ENCODE results near the gene DPP6.

The DPP6 gene

GRCh38 chr7:154827007-154827406, 774.8 kb downstream of the DPP6 start:
- ATAC-seq (no peak), DNase-seq (no peak)

DNA sequence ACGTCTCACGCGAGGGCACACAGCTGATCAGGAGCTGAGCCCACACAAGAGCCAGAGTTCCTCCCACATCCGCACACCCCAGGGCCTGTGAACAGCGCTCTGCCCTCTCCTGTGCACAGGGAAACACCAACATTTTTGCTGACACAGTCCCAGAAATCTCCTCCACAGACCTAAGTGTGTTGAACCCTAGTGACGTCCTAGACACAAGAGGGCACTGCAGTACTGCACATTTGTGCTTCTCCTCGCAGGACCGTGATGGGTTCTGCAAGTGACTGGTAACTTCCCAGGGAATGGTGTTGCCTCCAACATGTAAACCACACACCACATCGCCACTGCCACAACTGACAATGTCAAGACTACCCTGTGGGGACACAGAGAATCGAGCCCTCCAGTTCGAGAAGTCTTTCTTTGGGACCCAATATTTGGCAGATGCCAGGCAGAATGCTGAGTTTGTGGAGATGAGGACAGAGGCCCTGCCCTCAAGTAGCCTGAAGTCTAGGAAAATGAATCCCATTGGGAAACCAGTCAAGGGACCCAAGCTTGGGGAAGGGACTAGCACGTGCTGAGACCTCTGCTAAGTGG, 780.5 kb downstream of the DPP6 start:
- DNase-seq (no peak), ATAC-seq (no peak)

- no peak for ATAC-seq
- no peak for DNase-seq
Observed at GRCh38 chr7:154836021-154836448, 783.8 kb downstream of the DPP6 start.

- ATAC-seq = no peak
- no peak for DNase-seq
Observed at GRCh38 chr7:154837087-154837486, 784.9 kb downstream of the DPP6 start.

DNA sequence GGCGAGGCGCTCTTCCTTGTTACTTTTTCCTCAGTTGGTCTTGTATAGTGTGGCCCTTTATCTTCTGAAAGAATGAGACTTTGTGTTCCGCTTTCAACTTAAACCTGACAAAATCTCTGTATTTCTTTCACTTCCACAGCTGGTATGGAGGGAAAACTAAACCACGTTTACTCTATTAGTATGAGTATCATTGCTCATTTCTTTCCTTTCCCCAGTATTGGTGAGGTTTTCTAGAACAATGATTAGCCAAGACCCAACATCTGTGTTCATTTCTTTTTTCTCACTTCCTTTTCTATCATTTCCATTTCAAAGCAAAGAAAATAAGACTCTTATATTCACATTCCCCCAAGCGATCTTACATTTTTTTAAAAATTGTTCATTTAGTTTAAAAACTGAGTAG, 785.4 kb downstream of the DPP6 start:
- no peak for DNase-seq
- ATAC-seq = no peak

- no peak for DNase-seq
- ATAC-seq = no peak
Observed at GRCh38 chr7:154840086-154840485, 787.9 kb downstream of the DPP6 start.

GRCh38 chr7:154841731-154842331, 789.6 kb downstream of the DPP6 start:
- ATAC-seq = no peak
- DNase-seq = no peak

- DNase-seq = no peak
- ATAC-seq = no peak
Observed at GRCh38 chr7:154842591-154842990, 790.4 kb downstream of the DPP6 start.

GRCh38 chr7:154843670-154844237, 791.6 kb downstream of the DPP6 start:
- ATAC-seq (no peak), DNase-seq (no peak)

- DNase-seq = no peak
- no peak for ATAC-seq
Observed at GRCh38 chr7:154844499-154844898, 792.3 kb downstream of the DPP6 start.

GRCh38 chr7:154844955-154845354, 792.8 kb downstream of the DPP6 start:
- DNase-seq = no peak
- no peak for ATAC-seq

- ATAC-seq (no peak), DNase-seq (no peak)
Observed at GRCh38 chr7:154848464-154848863, 796.3 kb downstream of the DPP6 start.

- no peak for ATAC-seq
- no peak for DNase-seq
Observed at GRCh38 chr7:154852205-154852604, 800.0 kb downstream of the DPP6 start.

DNA sequence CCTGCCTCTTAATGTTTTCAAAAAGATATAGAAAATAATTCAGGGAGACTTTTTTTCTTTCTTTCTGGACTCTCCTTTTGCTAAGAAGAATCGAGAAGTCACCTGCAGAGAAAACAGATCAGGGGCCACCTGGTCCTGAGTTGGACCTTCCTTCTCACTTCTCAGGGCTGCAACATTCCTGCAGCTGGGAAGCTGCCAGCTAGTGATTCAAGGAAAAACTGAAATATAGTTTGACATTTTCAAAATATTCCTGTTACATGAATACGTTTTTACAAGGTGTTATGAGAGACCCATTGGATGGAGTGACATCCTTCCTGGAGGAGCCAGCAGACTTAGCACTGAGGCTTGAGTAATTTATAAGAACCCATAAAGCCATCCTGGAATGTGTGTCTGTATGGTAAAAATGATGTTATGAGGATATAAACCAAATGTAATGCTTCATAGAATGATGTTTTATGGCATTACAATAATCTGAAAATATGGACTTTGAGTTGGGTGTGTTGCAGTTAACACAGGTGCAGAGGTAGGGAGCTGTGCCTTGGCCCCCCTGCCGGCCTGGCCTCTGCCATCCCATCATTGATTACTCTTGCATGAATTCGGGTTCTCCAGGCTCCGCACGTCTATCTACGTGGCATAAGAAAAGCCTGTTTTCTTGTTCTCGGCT, 801.0 kb downstream of the DPP6 start:
- ATAC-seq = no peak
- DNase-seq = no peak

DNA sequence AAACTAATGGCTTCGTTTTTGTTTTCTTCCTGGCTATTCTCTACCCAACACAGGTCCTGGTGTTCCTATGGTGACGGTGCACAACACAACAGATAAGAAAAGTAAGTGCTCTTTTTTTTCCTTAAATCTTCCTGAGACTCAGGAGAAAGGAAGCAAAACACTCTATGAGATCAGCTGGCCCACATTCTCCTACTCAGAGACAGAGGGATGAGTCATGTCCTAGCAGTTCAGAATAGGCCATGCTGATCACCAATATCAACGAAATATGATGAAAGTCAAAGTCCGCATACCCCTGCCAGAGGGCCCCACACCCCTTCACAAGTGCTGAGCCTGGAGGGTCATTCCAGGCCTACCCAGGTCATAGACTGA, 801.5 kb downstream of the DPP6 start:
- ATAC-seq (no peak), DNase-seq (no peak)

DNA sequence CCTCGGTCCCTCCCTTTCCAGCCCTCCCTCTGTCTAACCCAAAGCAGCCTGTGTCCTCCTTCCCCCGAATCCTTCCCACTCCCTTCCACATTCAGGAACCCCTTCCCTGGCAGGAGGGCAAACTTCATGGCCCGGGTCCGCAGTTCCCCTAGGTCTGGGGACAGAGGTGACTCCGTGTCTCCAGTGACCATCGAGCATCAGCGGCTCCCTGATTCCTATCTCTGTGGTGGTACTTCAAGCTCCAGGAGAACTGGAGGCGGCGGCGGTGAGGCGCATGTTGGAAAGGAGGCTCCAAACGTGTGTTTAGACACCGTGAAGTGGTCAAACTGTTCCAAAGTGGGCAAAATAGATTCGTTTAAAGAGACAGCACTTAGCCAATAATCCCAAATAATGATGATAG, 802.6 kb downstream of the DPP6 start:
- DNase-seq (no peak), ATAC-seq (no peak)

DNA sequence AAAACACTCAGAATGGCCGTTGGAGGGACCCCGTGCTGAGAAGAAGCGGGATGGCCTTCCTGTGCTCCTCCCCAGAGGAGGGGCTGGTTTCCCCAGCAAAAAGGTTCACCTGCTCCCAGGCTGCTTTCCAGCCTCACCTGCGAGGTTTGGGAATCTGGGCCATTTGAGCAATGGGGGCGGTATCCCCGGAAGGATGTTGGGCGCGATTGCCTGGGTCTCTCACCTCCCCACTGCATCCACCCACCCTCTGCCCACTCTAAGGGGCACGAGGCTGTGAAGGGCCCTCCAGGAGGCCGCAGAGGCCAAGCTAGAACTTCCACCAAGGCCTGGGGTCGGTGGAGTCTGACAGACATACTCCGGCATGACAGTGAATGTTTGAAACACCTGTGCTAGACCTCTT, 803.2 kb downstream of the DPP6 start:
- ATAC-seq = no peak

DNA sequence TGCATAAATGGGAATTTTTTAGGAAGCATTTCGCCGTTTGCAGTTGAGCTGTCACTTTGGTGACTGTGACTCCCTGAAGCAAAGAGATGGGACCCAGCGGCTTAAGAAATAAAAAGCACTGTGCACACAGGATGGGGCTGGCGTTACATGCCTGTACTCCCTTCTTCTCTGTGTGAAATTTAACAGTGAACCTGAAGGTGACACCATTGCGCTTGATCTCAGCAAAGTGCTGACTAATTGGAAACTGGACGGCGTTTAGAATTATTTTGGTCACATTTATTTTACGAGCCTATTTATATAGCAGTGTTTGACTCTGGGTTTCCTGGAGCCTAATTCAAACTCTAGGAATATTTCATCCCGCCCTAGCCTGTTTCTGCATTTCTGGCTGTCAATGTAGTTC, 804.5 kb downstream of the DPP6 start:
- ATAC-seq (no peak), DNase-seq (no peak)

More for the DNA sequence above, 803.2 kb downstream of the DPP6 start:
- no peak for DNase-seq

DNA sequence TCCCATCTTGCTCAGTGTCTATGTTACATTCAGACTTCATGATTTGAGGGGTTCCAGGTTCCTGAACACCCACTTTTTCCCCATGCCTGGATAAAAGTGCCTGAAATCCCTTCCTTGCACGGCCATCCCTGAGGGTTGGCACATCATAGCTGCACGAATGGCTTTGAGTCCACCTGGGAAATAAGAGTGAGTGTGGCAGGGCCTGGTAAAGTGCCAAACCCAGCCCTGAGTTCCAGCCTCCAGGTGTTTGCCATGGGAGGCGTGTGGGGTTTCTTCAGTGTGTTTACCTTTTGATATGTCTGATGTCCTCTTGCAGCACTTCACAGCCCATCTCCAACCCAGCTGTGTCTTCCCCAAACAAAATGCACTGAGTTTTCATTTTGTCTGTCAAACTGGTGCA, 805.0 kb downstream of the DPP6 start:
- no peak for ATAC-seq
- no peak for DNase-seq

DNA sequence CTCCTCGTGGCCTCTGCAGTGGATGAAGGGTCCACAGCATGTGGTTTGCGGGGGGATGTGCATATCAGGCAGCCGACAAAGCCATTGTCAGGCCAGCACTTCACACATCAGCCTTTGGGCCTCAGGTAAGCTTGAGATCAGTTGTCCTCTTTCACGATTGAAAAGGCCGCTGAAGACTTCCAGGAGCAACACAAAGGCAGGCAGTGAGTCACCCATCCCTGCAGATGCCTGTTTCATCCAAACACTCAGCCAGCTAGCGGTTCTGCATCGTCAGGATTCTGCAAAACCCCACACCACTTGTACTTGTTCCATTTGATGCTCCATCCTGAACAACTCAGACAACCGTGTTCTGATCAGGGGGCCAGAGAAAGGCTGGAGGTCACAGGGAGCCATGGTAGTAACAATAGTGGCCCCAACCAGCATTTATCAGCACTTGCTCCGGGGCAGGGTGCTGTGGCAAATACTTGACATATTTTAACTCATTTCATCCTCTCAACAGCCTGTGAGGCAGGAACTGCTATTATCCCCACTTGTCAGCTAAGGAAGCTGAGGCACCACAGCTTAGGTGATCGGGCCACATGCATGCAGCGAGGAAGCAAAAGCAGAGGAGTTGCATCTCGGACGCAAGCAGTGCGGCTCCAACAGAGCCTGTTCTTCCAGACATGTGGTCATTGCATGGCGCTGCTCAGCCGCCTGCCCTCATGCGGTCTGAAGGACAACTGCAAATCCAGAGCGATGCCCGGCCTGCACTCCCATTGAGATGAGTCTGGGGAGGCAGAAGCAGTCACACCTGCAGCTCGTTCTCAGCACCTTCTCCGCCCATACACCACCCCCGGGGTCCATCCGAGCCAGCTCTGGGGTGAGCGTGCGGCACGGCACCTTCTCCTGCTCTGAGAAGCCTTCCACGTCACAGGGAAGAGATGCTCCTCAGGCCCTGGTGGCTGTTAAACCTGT, 805.8 kb downstream of the DPP6 start:
- ATAC-seq (no peak), DNase-seq (no peak)

DNA sequence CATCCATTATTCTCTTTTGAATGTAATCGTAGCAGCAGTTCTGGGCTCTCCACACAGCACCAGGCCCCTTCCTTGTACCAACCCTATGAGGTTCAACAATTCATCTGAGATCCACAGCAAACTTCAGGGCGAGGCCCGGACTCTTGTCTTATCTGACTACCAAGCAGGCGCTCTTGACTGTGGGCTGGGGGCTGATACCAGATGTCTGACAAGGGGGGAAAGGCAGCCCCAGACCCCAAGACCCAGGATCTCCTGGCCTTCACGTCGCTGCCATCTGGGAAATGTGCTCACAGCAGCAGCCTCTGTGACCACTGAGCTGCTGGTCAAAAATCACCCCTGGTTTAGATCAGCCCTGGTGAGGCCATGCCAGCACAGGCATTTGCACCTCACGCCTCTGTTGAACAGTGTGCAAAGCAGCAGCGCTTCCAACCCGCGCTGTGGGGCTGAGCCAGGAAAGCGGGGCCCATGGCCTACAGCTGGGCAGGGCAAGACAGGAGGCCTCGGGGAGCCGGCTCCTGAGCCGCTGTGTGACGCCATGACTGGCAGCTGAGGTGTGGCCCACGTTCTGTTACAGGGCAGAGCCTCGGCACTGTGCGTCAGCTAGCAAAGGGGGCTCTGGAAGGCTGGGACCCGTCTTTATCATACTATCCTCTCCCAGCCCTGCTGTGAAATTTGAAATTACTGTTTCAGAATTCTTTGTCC, 806.8 kb downstream of the DPP6 start:
- DNase-seq (no peak), ATAC-seq (no peak)

All from stimulated activated naive CD8-positive, alpha-beta T cell treated with anti-CD3 and anti-CD28 coated beads, Interleukin-15, Interleukin-2, amounts not matched to agents 100 U/mL and 50 U/mL, for 24 hours (primary cell).